ENCODE results near the gene FAM174A. TPM values are rescaled to one million over a fixed set of nuclear protein-coding genes. Genes with fewer than 3 reads are reported as not detected.
"Not testable (repeated sequence)": the region's sequence is repeated elsewhere in the genome, so short reads cannot be mapped to it uniquely, and the experiment has no call there.

Gene FAM174A
- total RNA-seq, 2 donors from 2014 or later: 3.9 to 6.1 TPM

DNA sequence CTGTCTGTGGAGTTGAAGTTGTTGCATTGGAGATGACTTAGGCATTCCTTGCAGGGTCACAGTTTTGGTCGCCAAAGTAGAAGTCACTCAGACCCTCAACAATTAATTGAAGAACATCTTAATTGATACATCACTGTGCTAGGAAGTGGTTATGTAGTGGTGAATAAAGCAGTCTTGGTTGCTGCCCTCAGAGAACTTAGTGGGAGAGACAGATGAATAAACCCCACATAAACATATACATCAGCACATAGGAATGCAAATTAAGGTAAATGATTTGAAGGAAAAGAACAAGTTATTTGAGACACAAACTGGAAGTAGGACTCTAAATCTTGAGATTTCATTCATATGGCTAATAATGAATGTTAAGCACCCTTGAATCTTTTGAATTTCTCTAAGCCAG, 25.7 kb downstream of the FAM174A start:
- H3K9me3 Mint-ChIP-seq: peaks cover 0 to under 1% of the 10 kb centered on the region in 2 donors
- H3K27ac Mint-ChIP-seq: no peak overlapping the region
- ATAC-seq (no peak), DNase-seq (ENCODE audit: low spot score in 2 of 2) (no peak)
- peaks cover 18 to 20% of the 10 kb centered on the region in 2 donors for H3K36me3 Mint-ChIP-seq

DNA sequence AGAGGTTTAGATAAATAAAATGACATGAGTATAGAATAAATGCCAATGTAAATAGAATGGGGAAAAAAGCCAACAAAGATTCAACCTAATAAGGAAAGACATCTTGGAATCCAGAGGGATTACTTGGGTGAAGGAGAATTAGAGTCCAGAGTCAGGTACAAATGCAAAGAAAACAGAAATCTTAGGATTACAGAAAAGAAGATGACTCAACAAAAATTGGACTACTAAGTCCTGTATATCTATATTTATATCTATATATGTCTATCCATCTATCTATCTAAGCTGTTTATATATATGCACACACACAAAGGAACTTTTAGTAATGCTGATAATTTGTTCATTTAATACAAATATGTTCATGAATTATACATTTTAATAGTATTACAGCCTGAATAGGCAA, 27.6 kb downstream of the FAM174A start:
- H3K27ac Mint-ChIP-seq: no peak overlapping the region
- DNase-seq (ENCODE audit: low spot score in 2 of 2) (no peak), ATAC-seq (no peak)
- peaks cover 13 to 18% of the 10 kb centered on the region in 2 donors for H3K36me3 Mint-ChIP-seq
- H3K9me3 Mint-ChIP-seq: no peaks in the 10 kb centered on the region

DNA sequence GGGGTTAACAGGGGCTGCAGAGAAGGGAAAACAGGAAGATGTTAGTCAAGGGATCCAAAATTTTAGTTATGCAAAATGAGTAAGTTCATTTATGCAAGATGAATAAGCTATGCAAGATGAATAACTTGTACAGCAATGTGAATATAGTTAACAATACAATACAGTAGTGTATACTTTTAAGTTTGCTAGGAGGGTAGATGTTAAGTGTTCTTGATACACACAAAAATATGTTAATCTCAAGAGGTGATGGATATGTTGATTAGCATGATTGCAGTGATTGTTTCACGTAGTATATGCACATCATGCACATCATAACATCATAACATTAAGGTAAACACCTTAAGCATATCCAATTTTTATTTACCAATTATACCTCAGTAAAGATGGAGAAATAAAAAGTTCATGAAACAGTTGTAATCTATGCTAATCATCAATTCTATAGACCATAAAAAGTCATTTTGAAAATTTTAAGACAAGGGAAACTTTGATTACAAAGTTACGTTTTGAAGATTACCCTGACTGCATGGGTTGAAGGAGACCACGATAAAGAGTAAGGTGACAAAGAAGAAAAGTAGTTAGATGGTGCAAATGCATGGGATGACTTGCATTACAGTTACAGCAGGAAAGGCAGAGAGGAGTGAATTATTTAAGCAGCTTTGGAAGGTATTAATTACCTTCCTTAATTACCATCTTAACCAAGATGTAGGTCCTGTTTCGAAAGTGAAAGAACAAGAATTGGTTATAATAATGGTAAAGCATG, 31.4 kb downstream of the FAM174A start:
- H3K36me3 Mint-ChIP-seq: peaks cover 13 to 18% of the 10 kb centered on the region in 2 donors
- ATAC-seq: peak in 1 of 2 donors; percentile 98
- H3K9me3 Mint-ChIP-seq: no peaks in the 10 kb centered on the region
- DNase-seq (ENCODE audit: low spot score in 2 of 2): no peak
- no peak overlapping the region for H3K27ac Mint-ChIP-seq

DNA sequence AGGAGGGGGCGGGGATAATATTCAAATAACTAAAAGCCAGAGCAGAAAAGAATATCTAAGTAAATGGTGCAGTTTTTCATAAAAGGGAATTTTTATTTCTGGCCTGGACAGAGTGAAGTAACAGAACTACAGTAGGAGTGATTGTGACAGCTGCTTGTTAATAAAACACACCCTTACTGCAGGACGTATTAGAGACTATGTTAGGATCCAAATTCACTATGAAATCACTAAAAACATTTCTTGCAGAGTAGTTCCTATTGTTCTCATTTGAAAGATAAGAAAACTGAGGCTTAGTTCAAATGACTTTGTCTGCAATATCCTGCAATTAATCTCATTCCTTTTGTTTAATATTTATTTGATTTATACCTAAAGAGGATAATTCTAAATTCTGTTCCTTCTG, 39.5 kb downstream of the FAM174A start:
- no peak for ATAC-seq
- no peaks in the 10 kb centered on the region for H3K9me3 Mint-ChIP-seq
- DNase-seq (ENCODE audit: low spot score in 2 of 2): no peak
- H3K36me3 Mint-ChIP-seq: no peaks in the 10 kb centered on the region
- H3K27ac Mint-ChIP-seq: no peak overlapping the region

DNA sequence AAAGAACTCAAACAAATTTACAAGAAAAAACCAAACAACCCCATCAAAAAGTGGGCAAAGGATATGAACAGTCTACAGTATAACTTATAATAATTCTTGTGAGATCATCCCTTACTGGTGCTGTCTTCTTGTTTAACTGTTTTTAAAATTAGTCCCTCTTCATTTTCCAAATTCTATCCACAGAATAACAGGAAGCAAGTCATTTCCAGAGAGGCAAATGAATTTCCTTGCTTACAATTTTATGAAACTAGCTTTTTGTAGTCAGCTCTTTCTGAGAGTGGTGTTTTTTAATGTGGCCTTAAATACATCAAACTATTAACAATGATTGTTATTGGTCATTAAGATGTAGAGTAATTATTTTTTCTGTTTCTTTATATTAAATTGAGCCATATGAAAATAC, 40.6 kb downstream of the FAM174A start:
- DNase-seq (ENCODE audit: low spot score in 2 of 2) (no peak), ATAC-seq (no peak)
- Mint-ChIP-seq H3K27ac (no peak overlapping the region), H3K9me3 (no peaks in the 10 kb centered on the region), H3K36me3 (peaks cover 0 to 5% of the 10 kb centered on the region in 2 donors)

DNA sequence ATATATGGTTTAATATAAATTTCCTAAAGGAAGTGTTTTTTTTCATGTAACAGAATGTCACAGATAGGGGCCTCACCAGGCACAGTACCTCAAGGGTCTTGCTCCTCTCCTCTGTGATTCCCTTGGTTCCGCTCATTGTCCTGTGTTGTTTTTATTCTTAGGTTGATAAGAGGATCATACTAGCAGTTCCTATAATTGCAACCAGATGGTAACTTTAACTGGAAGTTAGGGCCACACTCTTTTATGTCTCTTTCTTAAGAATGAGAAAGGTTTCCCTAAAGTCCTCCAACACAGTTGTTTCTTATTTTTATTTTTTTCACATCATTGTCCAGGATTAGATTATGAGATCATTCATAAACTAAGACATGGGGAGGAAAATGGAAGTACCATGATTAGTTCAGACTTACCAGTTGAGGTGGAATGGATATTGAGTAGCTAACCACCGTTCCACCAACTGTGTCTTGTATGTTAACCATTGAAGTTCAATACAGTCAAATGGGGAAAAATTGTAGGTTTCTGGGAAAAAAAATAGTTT, 41.1 kb downstream of the FAM174A start:
- Mint-ChIP-seq H3K36me3 (peaks cover 0 to 6% of the 10 kb centered on the region in 2 donors), H3K9me3 (no peaks in the 10 kb centered on the region), H3K27ac (no peak overlapping the region)
- ATAC-seq (no peak), DNase-seq (ENCODE audit: low spot score in 2 of 2) (no peak)

DNA sequence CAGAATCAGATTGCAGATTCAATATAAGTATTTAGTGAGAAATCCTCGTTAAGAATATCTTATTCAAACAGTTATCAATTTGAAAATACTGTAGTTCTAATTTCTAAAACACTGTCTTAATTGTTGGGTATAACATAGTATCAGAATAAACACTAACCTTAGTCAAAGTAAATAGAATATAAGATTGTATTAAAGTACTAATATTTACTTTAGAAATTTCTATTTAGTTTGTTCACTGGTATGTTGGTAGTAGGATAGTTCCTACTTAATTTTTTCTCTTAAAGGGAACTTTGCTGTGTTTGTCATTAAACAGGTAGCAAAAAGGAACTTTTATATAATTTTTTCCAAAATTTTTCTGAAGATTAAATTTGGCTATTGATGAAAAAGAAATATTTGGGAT, 42.3 kb downstream of the FAM174A start:
- no peak for ATAC-seq
- Mint-ChIP-seq H3K9me3 (no peaks in the 10 kb centered on the region), H3K27ac (no peak overlapping the region), H3K36me3 (peaks cover 0 to 6% of the 10 kb centered on the region in 2 donors)
- DNase-seq (ENCODE audit: low spot score in 2 of 2): no peak

DNA sequence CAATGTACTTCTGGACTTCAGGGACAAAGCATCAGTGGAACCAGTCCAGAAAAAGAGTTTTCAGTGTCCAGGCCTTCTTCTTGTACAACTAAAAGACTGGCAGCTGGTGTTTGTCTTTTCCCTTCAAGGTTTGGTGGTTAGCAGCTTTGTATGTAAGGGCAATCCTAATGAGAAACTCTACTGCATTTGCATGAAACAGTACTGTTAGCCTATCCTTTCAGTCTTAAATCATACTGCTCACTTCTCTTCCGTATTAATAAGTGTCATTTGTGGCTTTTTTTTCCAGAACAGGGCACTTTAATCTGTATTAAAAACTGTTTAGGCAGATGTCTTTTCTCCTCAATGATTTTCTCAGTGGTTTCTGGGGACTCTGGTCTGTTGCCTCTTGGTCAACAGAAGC, 48.9 kb downstream of the FAM174A start:
- H3K27ac Mint-ChIP-seq: no peak overlapping the region
- peaks cover 0 to 6% of the 10 kb centered on the region in 2 donors for H3K36me3 Mint-ChIP-seq
- no peak for ATAC-seq

DNA sequence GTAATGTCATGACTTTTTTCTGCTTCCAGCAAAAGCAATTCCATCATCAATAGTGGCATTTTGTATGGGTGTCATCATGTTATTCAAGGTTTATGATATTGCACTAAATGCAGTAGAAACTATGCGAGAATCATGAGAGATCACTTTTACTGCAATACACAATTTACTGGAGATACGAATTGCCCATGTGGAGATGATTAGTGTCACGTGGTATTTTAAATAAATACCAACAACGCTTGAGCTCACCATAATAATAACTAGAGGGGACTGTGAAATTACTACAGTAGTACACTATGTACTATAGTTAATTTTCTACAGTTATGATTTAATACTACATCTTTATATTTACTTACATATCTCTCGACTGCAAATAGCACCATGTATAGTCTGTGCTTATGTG, 49.7 kb downstream of the FAM174A start:
- H3K9me3 Mint-ChIP-seq: no peaks in the 10 kb centered on the region

More for the DNA sequence above, 48.9 kb downstream of the FAM174A start:
- no peaks in the 10 kb centered on the region for H3K9me3 Mint-ChIP-seq
- no peak for DNase-seq (ENCODE audit: low spot score in 2 of 2)

DNA sequence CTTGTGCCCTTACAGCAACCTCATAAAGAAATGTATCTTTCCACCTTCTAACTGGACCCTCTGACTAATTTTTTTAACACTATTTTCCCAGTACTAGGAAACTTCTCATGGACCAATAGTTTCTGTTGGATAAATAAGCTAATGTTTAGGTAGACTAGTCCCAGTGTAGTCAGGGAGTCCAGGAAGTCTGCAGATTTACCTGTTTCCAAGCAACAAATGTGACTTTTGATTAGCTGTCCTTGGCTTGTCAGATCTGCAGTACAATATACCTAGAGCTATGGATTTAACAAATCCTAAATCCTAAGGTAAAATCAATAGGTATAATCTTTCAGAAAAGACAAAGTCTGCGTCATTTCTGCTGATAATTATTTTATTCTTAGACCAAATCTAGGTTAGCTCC, 55.7 kb downstream of the FAM174A start:
- ATAC-seq: no peak
- H3K36me3 Mint-ChIP-seq: no peaks in the 10 kb centered on the region
- H3K9me3 Mint-ChIP-seq: no peaks in the 10 kb centered on the region

More for the DNA sequence above, 49.7 kb downstream of the FAM174A start:
- no peak overlapping the region for H3K27ac Mint-ChIP-seq
- ATAC-seq (no peak), DNase-seq (ENCODE audit: low spot score in 2 of 2) (no peak)
- peaks cover 0 to 6% of the 10 kb centered on the region in 2 donors for H3K36me3 Mint-ChIP-seq

DNA sequence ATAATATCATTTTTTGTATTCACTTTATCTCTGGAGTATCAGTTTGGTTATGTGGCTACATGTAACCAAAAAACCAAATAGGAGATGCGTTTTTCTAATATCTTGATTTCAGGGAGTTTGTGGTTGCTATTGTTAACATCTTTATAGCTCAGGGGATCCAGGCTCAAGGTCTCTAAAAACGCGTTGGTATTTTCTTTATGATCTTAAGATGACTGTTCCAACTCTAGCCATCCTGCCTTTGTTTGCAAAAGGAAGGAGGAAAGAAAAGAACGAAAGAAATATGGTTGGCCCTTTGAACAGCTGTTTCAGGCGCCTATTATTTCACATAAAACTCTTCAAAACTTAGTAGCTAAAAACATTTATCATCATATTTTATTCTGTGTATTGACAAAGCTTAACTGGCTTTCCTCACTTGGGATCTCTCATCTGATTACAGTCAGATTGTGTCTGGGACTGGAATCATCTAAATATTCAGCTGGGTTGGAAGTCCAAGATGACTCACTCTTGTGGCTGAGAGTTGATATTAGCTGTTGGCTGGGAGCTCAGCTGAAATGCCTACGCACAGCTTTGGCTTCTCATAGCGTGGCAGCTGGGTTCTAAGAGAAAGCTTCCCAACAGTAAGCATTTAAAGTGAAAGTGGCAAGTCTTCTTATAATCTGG, 60.1 kb downstream of the FAM174A start:
- H3K9me3 Mint-ChIP-seq: no peaks in the 10 kb centered on the region
- DNase-seq (ENCODE audit: low spot score in 2 of 2) (no peak), ATAC-seq (no peak)
- H3K36me3 Mint-ChIP-seq: no peaks in the 10 kb centered on the region
- no peak overlapping the region for H3K27ac Mint-ChIP-seq

More for the DNA sequence above, 55.7 kb downstream of the FAM174A start:
- DNase-seq (ENCODE audit: low spot score in 2 of 2): no peak
- H3K27ac Mint-ChIP-seq: no peak overlapping the region

DNA sequence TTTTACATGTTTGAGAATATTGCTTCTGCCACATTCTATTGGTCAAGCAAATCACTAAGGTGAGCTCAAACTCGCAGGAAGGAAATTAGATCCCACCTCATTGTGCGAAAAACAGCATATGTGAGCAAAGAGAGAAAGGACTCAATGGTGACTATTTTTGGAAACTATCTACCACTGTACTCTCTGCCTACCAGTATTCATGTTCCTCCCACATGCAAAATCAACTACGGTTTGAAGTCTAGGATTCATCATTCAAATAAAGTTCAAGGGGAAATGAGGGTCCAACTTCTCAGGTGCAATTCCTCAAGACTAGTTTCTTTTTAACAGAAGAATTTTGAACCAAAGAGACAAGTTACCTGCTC, 60.6 kb downstream of the FAM174A start:
- no peak for ATAC-seq
- Mint-ChIP-seq H3K36me3 (no peaks in the 10 kb centered on the region), H3K27ac (no peak overlapping the region)

DNA sequence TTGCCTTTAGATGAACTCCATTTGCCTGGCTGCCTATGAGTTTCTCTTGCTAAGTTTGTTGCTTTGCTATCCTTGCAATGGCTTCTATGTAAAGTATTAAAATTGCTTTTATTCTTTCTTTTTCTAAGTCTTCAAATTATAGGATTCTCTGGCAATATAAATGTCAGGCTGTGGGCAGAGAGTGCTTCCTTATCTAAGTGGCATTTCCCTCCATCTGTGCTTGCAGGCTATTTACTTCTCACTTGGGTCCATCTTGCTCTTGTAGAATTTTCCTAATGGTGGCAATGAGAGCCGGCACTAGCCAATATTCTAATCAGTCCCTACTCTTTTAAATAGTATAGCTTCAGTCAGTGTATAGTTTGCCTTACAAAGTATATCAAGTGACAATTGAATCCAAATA, 63.3 kb downstream of the FAM174A start:
- no peak for DNase-seq (ENCODE audit: low spot score in 2 of 2)
- Mint-ChIP-seq H3K27ac (no peak overlapping the region), H3K9me3 (no peaks in the 10 kb centered on the region), H3K36me3 (no peaks in the 10 kb centered on the region)
- no peak for ATAC-seq

More for the DNA sequence above, 60.6 kb downstream of the FAM174A start:
- DNase-seq (ENCODE audit: low spot score in 2 of 2): no peak
- H3K9me3 Mint-ChIP-seq: no peaks in the 10 kb centered on the region

DNA sequence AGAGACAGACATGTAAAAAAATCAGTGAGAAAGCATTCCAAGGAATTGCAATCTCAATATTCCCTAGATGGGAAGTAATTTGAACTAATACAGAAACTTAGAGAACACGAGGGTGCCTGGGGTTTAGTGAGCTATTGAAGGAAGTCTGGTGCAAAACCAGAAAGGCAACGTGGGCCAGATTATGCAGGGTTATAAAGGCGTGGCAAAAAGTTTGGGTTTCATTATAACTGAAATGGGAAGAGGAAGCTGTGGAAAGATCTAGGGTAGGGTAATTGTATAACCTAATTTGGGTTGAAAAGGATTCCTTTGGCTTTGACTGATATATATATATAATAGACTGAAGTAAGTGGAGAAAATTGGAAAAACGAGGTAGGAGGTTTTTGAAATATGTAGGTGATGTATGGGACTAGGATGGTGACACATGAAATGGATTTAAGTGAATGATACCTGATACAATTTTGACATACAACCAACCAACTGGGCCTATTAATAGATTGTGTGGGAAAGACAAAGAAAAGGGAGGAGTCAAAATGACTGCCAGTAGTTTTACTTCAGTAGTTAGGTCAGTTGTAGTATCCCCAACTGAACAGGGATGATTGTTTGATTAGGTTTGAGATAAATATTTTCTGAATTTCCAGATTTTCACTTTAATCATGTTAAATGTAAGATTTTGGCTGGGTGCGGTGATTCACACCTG, 65.3 kb downstream of the FAM174A start:
- no peak for ATAC-seq
- Mint-ChIP-seq H3K27ac (no peak overlapping the region), H3K9me3 (no peaks in the 10 kb centered on the region), H3K36me3 (no peaks in the 10 kb centered on the region)
- DNase-seq (ENCODE audit: low spot score in 2 of 2): no peak

DNA sequence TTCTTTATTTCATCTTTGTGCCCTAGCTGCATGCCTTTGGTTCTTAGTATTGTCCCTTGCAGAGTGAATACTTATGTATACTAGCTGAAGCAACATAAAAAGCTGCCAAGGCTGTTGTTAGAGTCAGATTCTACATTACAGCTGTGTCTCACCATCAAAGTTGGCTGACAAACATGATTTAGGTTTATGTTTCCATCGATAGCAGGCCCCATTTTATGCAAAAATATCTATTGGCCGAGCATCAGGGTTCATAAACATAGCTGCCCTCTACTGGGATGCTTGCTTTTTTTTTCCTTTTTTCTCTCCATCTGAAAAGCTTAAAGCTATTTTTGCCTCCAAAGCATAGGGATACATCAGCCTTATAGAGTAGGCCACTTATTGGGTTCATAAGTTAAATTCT, 68.0 kb downstream of the FAM174A start:
- H3K36me3 Mint-ChIP-seq: no peaks in the 10 kb centered on the region

DNA sequence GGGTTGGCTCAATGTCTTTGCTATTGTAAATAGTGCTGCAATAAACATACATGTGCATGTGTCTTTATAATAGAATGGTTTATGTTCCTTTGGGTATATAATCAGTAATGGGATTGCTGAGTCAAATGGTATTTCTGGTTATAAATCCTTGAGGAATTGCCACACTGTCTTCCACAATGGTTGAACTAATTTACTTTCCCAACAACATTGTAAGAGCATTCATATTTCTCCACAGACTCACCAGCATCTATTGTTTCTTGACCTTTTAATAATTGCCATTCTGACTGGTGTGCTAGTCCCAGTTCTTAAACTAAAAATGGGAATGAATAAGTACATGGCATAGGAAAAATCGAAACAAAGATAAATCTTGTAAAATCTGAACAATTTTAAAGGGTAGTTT, 68.8 kb downstream of the FAM174A start:
- ATAC-seq; DNase-seq (ENCODE audit: low spot score in 2 of 2); H3K27ac Mint-ChIP-seq; H3K36me3 Mint-ChIP-seq; H3K9me3 Mint-ChIP-seq: not testable (repeated sequence)

More for the DNA sequence above, 68.0 kb downstream of the FAM174A start:
- ATAC-seq (no peak), DNase-seq (ENCODE audit: low spot score in 2 of 2) (no peak)
- H3K9me3 Mint-ChIP-seq: no peaks in the 10 kb centered on the region
- no peak overlapping the region for H3K27ac Mint-ChIP-seq

DNA sequence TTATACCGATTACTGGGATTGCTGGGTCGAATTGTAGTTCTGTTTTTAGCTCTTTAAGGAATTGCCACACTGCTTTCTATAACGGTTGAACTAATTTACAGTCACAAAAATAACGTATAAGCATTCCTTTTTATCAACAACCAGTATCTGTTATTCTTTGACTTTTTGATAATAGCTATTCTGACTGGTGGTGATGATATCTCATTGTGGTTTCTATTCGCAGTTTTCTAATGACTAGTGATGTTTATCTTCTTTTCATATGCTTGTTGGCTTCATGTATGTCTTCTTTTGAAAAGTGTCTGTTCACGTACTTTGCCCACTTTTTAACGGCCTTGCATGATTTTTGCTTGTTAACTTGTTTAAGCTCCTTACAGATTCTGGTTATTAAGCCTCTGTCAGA, 74.4 kb downstream of the FAM174A start:
- no peaks in the 10 kb centered on the region for H3K9me3 Mint-ChIP-seq
- ATAC-seq: no peak
- H3K36me3 Mint-ChIP-seq: no peaks in the 10 kb centered on the region
- no peak for DNase-seq (ENCODE audit: low spot score in 2 of 2)
- H3K27ac Mint-ChIP-seq: no peak overlapping the region

Data from activated naive CD4-positive, alpha-beta T cell treated with anti-CD3 and anti-CD28 coated beads, Interleukin-2, amount 50 U/mL, for 72 hours (primary cell).